Raji (cell line): ENCODE results near the gene FMNL2.

Experiments
- POLR2A ChIP-seq: IDR thresholded peaks from 2 replicates; pipeline ENCODE4 v1.6.1; 2011; ENCODE audit warnings: low read depth, low read length, control low read depth; ENCODE audit not compliant: insufficient read depth

FMNL2 gene

GRCh38 chr2:152405206-152406118, 70.5 kb downstream of the FMNL2 start:
- no peak for TF ChIP-seq POLR2A

DNA sequence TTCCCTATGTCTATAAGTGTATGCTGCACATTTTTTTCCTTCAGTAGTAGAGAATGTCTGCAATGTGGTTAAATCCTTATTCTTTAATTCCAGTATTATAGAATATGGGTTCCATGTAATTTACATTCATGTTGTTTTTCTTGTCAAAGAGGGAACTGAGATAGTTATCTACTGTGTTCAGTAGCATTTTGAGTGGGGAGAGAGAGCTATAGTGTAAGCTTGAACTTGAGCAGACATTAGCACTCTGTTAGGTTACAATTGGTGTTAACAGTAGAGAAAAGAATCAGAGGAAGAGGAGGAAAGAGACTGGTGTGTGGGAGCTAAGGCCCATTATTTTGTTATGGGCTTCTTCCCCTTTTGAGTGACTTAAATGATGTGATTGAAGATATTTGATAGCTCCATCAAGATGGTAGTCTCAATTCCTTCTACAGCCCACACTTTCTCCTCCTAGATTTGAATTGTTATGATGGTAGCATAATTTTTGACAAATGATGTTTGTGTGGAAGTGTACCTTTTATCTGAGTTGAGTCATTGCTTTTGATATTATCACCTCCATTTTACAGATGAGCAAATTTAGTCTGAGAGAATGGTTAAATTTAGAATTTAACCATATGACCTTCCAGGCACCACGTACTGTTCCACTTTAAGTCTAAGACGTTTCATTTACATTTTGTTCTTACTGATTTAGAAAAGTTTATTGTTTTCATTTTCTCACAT, 71.3 kb downstream of the FMNL2 start:
- TF ChIP-seq POLR2A, result no peak

- no peak for TF ChIP-seq POLR2A
These were observed 71.8 kb downstream of the FMNL2 start for GRCh38 chr2:152406836-152407161.

DNA sequence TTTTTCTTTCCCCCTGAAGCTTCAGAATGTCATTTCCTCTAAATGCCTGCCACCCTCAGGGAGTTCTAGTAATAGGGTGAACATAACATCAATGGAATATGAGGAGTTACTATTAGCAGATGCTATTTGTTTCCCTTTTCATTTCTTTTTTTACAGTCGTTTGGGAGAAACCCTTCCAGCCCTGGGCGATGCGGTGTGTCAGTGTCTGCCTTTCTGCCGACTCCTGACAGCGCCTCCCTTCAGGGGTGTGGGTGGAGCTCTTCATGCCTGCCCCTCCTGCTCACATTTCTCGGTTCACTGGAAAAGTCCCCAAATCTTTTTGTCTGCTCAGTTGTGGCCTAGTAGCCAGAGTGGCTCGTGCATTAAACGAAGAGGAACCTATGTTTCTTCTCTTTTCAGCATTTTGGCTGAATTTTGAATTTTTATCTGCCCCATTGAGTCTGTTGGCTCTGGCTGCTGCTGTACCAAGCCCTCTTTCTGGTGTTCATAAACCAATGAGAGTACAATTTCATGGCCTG, 72.3 kb downstream of the FMNL2 start:
- no peak for TF ChIP-seq POLR2A

GRCh38 chr2:152407806-152408205, 72.8 kb downstream of the FMNL2 start:
- no peak for TF ChIP-seq POLR2A

- TF ChIP-seq POLR2A, result no peak
These were observed 73.3 kb downstream of the FMNL2 start for GRCh38 chr2:152408254-152408653.

- no peak for TF ChIP-seq POLR2A
These were observed 74.6 kb downstream of the FMNL2 start for GRCh38 chr2:152409386-152410164.

DNA sequence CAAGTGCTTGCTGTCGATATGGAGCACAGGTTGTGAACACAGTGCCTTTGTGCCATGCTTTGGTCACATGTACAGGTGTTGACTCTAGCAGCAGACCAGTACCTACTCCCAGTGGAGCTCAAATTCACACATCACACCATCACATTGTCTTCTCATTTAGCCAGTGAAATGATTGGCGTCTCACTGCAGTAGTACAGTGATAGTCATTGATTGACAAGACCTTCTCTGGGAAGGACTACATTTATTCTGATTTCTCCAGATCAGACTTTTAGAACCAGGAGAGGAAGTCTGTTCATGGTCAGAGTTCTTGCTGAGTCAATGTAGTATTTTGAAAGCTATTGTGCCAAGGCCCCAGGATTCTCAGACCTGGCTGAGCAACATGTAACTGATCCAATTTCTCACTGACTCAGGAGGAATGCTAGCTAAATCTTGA, 75.2 kb downstream of the FMNL2 start:
- no peak for TF ChIP-seq POLR2A

- TF ChIP-seq POLR2A, result no peak
These were observed 76.2 kb downstream of the FMNL2 start for GRCh38 chr2:152411154-152411553.

- TF ChIP-seq POLR2A, result no peak
These were observed 78.5 kb downstream of the FMNL2 start for GRCh38 chr2:152413228-152414030.

- TF ChIP-seq POLR2A, result no peak
These were observed 80.3 kb downstream of the FMNL2 start for GRCh38 chr2:152415231-152415642.

- no peak for TF ChIP-seq POLR2A
These were observed 80.8 kb downstream of the FMNL2 start for GRCh38 chr2:152415796-152416195.

DNA sequence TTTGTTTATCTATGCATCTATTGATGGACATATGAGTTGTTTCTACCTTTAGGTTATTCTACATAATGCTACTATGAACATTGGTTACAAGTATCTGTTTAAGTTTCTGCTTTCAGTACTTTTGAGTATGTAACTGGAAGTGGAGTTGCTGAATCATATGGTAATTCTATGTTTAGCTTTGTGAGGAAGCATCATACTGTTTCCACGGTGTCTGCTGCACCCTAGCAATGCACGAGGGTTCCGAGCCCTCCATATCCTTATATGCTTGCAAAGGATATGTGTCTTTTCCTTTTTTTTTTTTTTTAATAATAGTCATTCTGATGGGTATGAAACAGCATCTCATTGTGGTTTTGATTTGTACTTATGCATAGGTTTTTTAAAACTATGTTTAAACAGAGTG, 83.7 kb downstream of the FMNL2 start:
- TF ChIP-seq POLR2A, result no peak

DNA sequence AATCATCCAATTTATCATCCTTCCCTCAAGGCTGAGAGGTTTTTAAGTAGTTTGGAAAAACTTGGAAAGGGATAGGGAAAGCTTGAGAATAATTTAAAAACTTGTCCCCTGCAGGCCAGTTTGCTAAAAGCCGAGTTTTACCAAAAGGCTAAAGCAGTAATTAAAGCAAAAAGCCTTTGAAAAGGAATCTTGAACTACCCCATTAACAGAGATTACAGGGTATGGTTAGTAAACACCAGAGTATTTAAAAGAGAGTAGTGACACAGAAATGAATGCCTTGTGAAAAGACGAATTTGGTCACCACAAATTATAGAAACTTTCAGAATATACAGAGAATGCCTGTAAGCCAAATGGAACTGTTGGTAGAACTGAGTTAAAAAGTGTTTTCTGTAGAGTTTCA, 85.0 kb downstream of the FMNL2 start:
- no peak for TF ChIP-seq POLR2A
